HG02571 (cell line): ENCODE data around the gene SHISA7.
A peak's percentile ranks its signal among the peaks of the same experiment; 100 is the strongest.

Experiments used
- ATAC-seq: cut with Tn5 transposase; IDR thresholded peaks from one replicate; pipeline ENCODE4 v1.9.1; 2021; ENCODE audit warnings: mild to moderate bottlenecking, moderate library complexity; ENCODE audit not compliant: unreplicated experiment

Gene SHISA7

DNA sequence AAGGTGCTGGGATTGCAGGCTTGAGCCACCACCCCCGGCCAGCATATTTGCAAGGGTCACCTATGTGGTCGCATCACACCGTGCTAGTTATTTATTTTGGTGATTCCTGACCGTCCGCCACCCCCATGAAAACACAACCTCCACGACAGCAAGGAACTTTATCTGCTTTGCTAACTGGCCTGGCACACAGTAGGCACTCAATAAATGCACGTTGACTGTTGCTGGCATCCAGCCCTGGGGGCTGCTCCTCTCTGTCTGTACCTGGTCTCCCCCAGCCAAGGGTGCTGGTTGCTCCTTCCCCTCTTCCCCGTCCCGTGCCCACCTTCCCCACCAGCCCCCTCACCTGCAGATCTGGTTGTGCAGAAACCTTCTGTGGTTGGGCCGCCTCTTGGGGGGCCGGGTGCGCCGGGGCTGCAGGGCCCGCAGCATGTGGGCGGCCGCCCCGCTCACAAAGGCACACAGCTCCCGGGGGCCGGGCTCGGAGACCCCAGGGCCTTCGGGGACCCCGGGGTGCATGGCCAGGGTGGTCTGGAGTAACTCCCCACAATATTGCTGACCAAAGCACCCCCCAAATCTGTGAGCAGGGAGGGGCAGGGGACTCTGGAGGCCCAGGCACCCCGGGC is 21.1 kb upstream of the SHISA7 start:
- ATAC-seq: no peak

GRCh38 chr19:55463583-55464031 is 20.5 kb upstream of the SHISA7 start:
- ATAC-seq: no peak

GRCh38 chr19:55462722-55463121 is 19.6 kb upstream of the SHISA7 start:
- ATAC-seq: no peak

- no peak for ATAC-seq
Observed at GRCh38 chr19:55461974-55462626, 19.0 kb upstream of the SHISA7 start.

DNA sequence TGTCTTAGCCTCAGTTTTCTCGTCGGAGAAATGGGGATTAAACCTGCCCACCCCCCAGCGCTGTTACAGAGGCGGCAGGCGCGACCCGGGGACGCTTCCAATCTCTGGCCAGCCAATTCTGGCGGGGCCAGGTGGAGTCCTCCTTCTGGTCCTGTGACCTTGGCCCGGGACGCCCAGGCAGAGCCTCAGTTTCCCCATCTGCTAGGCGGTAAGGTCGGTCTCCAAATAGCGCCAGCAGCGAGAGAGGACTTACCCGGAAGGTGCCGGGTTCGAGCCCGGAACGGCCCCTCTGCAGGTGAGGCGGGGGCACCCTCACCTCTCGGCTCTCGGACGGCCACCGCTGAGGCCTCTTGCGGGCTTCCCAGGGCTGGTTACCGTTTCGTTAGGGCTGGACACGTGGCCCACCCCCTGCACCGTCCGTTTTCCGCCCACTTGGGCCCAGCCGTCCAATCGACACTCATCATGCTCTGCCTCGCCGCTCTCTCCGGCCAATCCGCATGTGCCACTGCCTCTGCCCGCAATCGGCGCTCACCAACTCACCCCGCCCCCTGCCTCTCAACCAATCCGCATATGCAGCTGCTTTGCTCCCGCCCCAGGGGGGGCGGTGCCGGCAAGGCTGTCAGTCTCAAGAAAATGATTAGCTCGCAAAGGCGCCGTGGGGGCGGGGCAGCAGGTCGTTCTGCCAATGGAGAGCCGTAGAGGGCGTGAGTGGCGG is 18.3 kb upstream of the SHISA7 start, which contains the start of gene ISOC2:
Gene ISOC2, minus strand, starts transcription at position 384 of the 715 bp plus-strand sequence. CDS start 5,156 bp downstream, outside the sequence.
- peak; percentile 87 for ATAC-seq

DNA sequence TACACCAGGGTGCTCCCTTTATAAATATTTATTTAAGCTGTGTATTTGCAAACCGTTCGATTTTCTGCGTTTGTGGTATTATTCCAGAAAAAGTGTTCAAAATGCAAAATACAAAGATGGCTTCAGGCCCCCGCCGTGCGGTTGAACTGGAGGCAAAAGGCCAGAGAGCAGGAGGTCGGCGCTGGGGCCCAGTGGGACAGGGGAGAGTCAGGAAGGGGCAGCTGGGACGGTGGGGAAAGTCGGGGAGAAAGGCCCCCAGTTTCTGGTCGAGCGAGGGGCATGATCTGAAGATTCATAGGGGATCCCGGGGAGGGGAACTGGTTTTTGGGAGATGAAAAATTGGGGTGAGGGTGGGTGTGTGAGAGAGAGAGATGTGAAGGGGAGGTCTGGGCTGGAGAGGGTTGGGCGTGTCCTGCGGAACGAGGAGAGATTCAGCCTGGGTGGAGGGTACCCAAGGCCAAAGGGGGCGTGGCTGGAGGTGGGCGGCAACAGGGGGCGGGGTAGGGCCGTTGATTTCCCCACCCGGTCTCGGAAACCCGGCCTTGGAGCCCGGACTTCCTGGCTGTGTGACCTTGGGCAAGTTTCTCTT is 17.7 kb upstream of the SHISA7 start:
- ATAC-seq: no peak

- no peak for ATAC-seq
Observed at GRCh38 chr19:55459950-55460657, 17.0 kb upstream of the SHISA7 start.

- ATAC-seq: no peak
Observed at GRCh38 chr19:55459551-55459949, 16.4 kb upstream of the SHISA7 start.

DNA sequence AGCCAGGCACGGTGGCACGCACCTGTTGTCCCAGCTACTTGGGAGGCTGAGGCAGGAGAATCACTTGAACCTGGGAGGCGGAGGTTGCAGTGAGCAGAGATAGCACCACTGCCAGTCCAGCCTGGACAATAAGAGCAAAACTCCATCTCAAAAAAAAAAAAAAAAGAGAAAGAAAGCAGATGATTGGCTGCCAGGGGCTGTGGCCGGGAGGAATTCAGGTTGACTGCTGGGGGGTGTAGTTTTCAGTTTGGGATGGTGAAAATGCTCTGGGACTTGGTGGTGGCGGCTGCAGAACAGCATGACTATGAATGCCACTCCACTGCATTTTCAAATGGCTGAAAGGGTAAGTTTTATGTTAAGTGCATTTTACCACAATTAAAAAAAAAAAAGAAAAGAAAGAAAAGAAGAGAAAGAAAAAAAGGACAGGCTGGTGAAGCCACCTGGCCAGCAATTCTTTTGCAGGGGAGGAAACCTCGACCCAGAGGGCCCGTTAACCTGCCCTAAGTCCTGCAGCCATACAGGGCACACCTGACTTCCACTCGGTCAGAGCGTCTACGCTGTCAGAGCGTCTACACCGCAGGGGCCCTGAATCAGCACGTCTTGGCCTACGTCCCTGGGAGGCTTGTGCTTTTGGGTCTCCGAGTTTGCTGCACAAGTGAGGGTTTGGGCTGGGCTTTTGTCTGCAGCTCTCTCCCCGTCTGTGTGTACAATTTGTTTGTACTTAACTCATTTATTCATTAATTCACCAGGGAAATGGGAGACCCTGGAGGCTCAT is 14.8 kb upstream of the SHISA7 start:
- no peak for ATAC-seq

GRCh38 chr19:55456347-55456746 is 13.2 kb upstream of the SHISA7 start:
- ATAC-seq: no peak

DNA sequence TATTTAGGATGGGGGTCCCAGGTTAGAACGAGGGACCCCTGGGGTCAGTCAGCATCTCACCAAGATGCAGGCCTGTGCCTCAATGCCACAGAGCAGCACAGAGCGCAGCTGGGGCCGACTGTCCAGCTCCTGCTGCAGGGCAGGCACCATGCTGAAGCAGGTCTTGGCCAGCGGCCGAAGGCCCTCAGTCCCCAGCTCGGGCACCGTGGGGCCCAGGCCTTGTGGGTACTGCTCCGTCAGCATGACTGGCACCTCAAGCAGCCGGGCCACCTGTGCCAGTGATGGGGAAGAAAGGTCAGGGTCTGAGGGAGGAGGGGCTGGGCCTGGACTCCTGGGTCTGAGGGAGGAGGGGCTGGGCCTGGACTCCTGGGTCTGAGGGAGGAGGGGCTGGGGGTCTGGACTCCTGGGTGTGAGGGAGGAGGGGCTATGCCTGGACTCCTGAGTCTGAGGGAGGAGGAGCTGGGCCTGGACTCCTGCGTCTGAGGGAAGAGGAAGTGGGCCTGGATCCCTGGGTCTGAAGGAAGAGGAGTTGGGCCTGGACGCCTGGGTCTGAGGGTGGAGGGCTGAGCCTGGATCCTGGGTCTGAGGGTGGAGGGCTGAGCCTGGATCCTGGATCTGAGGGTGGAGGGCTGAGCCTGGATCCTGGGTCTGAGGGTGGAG is 12.6 kb upstream of the SHISA7 start:
- ATAC-seq: no peak

- ATAC-seq: no peak
Observed at GRCh38 chr19:55454787-55455243, 11.7 kb upstream of the SHISA7 start.

GRCh38 chr19:55453511-55454260 is 10.6 kb upstream of the SHISA7 start:
- ATAC-seq: no peak

DNA sequence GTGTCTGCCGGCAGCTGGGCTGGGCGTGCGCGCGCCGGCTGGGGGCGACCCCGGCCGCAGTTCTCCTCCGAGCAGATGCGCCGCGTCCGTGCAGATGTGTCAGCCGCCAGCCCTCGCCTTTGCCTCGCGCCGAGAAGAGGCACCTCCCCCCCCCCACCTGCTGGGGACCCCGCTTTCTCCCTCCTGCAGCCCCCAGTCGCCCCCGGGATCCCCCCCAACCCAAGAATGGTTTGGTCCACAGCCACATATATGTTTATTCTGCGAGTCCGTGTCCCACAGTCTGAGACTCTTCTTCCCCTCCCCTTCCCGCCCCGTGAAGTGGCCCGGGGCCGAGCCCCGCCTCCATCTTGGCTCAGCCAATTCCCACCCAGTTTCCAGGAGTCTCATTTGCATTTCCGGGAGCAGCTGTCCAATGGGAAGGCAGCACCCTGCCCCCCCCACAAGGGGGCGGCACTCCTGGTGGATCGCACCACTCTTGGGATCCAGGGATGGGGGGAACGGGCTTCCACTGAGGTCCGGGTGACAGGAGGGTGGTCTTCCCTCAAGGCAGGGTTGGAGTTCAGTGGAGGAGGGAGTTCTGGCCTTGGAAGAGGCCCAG is 9.7 kb upstream of the SHISA7 start:
- no peak for ATAC-seq

DNA sequence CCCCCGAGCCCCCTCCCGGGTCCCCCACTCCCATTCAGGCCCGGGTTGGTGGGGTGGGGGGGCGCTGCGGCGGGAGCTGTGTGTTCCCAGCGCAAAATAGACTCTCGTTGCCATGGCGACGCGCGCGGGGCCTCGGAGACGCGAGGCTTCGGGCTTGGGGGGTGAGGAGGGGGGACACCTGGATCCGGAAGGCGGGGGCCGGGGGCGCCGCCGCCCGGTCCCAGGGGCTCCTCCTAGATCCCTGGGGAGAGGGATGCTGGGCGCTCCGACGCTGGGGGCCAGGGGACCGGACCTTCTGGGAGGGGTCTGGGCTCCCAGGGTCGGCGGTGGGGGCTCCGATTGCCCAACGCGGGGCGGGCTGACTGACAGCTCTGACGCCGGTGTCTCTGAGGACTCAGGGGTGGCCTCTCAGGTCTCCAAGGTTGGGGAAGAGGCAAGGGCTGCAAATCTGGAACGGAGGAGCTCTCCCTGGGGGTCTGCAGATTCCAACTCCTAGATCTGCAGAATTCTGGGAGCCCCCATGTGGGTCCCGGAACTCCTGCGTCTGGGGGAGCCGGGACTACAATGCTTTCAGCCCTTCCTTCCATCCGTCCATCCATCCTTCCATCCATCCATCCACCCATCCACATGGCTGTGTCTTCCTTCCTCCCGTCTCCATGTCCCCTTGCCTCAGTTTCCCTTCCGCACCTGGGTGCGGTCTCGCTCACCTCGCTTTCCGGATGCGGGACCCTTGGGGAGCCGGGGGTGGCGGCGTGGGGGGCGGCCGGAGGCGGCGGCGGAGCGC is 9.1 kb upstream of the SHISA7 start:
- no peak for ATAC-seq

GRCh38 chr19:55451163-55451964 is 8.3 kb upstream of the SHISA7 start:
- ATAC-seq: no peak

GRCh38 chr19:55449469-55449868 is 6.4 kb upstream of the SHISA7 start:
- no peak for ATAC-seq
